NK-92 (cell line): ENCODE measurements around the gene MAPK4.
"Not testable (repeated sequence)": the region's sequence is repeated elsewhere in the genome, so short reads cannot be mapped to it uniquely, and the experiment has no call there.

Experiments
- DNase-seq: peaks from one replicate; lab custom pipeline; 2025; ENCODE audit not compliant: unreplicated experiment; lab: John Stamatoyannopoulos, UW

The MAPK4 gene

DNA sequence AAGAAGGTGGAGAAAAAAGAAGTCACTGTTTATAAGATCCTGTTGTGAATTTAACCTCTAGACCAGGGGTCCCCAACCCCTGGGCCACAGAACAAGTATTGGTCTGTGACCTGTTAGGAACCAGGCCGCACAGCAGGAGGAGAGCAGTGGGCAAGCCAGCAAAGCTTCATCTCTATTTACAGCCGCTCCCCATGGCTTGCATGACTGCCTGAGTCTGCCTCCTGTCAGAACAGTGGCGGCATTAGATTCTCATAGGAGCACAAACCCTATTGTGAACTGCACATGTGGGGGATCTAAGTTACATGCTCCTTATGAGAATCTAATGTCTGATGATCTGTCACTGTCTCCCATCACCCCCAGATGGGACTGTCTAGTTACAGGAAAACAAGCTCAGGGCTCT, 13.3 kb downstream of the MAPK4 start:
- not testable (repeated sequence) for DNase-seq

DNA sequence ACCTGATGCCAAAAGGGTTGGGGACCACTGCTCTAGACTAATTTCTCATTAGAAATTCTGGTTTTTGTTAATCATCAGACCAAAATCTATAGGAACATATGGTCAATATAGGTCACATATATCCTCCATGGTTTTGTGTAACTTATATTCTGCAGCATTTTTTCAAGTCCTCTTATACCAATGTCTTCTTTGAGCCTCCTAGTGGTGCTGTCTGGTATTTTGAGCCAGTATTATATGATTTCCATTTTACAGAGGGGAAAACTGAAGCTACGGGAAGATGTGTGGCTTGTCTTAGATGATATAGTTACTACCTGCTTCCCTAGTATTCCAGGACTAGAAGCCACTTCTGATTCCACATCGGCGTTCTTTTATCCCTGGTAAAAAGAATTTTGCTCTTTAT, 13.8 kb downstream of the MAPK4 start:
- DNase-seq, result no peak

DNA sequence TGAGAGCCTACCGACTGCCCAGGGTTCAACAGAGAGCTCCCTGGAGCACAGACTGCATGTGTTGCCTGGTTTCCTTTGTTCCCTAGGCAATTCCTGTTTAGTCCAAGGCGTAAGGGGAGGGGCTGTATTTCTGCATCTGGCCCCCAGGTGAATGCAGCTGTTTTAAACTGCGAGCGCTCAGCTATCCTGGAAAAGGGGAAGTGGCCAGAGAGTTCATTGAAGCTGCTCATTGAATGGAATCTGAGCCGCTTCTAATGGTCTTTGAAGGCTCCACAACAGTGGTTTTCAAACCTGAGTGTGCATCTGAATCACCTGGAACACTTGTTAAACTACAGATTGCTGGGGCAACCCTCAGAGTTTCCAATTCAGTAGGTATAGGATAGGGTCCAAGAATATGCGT, 18.1 kb downstream of the MAPK4 start:
- DNase-seq, result no peak

DNA sequence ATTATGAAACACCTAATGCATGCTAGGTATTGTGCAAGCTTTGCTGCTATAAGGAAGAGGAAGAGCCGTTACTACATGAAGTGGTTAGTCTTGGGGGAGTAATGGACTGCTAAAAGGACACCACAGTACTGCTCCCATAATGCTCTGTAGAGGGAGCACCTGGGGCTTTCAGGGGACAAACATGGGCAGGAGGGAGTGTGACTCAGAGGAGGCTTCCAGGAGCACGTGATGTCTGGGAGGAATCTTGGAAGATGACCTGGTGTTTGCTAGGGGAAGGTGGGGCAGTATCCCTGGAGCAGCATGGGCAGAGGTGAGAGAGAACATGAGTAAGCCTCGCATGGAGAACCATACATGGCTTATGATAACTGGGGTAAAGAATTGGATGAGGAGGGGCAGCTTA, 18.8 kb downstream of the MAPK4 start:
- no peak for DNase-seq

DNA sequence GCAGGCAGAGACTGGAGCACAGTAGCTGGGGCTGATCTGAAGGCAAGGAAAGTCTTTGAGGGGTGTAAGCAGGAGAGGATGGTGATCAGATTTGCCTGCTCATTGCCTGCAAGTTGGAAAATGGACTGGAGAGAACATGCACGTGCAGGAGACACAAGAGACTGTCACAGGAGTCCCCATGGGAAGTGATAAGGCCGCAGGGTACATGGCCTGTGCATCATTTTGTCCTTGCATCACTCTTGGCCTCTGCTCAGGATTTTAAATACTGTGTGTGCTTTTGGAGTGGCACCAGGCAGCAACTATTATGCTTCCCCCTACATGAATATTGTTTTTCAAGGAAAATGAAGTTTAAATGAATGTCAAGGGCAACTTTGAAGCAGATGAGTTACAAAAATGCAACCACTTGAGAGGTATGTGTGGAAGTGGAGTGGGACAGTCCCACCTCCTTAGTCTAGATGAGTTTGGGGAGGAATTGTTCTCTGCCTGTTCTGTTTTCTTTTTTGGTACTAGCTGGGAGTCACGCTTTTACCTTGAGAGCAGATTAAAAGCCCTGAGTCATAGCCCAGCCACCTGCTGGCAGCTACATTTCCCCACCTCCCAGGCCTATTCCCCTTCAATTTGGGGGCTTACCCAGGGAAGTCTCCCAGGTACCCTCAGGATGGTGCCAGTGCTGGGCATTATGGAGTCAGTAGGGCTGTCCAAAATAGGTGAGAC, 19.3 kb downstream of the MAPK4 start:
- DNase-seq, result no peak

DNA sequence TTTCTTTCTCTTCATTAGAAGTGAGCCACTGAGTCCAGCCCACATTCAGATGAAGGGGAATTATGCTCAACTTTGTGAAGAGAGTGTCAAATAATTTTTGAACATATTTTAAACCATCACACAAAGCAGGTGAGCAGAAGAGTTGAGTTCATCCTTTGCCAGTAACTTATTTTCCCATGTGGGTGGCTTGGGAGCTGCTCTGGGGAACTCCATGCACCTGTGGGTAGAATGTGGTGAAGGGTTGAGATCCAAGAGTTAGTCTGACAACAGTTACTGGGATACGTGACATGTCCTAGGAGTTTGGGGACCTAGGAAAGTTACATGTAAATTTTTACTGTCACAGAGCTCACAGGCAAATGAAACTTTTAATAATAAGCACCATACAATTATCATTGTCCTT, 21.6 kb downstream of the MAPK4 start:
- no peak for DNase-seq

DNA sequence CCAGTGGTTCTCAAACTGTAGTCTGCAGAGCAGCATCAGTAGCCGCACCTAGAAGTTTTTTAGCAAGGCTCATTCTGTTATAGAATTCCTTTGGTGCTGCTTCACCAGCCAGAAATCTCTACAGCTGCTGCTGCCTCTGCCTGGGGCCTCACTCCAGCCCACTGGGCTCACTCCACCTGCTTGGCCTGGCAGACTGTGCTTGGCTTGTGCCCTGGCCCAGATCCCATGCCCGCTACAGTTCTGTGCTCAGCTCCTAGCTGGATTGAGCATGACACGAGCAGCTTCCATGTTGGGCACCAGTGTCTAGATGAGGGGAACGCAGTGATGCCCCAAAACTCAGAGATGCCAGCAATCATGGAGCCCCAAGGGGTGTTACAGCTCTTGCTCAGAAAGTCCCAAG, 22.6 kb downstream of the MAPK4 start:
- no peak for DNase-seq

DNA sequence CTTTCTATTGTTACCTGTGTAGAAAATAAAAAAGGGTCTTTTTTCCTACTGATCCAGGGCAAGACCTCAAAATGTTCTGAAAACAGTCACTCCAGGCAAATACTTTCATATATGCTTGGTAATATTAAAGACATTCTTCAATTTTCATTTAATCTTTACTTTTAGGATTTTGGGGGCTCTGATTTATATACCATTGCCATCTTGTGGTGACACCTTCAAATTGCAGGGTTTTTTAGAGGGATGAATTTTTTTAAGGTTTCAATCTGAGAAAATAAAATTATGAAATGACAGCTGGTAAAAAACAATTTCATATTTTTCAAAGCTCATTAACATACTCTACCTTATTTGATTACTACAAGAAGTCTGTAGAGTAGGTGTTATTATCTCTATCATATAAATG, 26.8 kb downstream of the MAPK4 start:
- no peak for DNase-seq

DNA sequence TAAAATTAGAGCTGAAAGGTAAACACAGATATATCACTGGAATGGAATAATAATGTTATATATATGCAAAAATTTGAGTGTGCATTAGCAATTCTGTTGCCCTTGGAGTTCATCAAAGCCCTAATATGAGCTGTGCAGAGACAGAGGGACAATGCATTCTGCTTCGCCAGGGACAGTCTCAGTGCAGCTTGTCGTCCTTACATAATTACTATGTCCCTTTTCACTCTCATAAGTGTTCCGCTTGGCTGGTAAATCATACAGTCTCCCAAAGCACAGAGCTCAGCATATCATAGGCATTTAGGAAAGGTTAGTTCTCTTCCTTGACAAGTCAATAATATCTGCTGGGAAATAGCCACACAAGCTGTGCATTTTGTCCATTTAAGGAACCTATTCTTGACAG, 30.7 kb downstream of the MAPK4 start:
- DNase-seq, result no peak

DNA sequence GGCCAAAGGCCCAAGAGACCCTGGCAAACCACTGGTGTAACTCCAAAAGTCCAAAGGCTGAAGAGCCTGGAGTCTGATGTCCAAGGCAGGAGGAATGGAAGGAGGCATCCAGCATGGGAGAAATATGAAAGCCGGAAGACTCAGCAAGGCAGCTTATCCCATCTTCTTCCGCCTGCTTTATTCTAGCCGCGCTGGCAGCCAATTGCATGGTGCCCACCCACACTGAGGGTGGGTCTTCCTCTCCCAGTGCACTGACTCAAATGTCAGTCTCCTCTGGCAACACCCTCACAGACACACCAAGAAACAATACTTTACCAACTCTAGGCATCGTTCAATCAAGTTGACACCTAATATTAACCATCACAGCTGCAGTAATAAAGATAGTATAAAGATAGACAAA, 34.1 kb downstream of the MAPK4 start:
- DNase-seq, result no peak

DNA sequence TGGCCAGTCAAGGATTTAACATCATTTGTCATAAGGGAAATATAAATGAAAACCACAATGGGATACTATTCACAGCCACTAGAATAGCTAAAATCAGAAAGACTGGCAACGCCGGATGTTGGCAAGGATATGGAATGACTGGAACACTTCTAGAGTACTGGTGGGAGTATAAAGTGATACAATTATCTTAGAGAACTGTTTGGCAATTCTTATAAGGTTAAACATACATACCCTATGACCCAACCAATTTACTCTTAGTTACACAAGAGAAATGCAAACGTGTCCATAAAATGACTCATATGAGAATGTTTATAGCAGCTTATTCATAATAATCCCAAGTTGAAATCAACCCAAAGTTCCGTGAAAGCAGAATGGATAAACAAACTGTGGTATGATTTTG, 35.1 kb downstream of the MAPK4 start:
- DNase-seq, result no peak

DNA sequence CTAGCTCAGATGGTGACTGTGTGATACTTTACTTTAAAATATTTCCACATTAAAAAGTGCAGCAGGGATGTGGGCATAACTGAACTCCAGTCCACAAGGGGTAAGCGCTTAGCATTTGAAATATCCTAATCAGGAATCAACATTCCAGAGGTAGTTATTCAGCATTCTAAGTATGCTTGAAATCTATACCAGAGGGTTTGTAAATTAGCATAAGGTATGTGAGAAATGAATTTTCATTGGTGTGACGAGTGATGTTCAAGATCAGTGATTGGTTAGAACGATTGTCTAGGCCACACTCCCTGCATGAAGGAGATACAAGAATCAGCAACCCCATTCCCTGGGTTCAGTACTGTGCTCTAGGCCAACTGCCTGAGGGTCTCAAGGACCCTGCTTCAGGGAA, 42.6 kb downstream of the MAPK4 start:
- no peak for DNase-seq

DNA sequence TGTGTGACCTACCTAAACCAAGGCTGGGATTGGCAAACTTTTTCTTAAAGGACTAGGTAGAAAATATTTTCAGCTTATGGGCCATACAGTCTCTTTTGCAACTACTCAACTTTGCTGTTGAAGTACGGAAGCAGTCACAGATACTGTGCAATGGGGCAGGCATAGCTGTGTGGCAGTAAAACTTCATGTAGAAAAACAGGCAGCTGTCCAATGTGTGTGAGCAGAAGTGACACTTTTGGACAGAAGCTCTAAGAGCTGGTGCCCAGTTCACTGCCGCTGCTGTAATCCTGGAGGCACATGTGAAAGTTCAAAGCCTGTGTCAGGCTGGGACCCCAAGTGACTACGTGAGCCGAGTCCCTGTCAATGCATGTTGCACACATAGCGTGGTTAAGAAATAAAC, 46.7 kb downstream of the MAPK4 start:
- DNase-seq, result no peak

DNA sequence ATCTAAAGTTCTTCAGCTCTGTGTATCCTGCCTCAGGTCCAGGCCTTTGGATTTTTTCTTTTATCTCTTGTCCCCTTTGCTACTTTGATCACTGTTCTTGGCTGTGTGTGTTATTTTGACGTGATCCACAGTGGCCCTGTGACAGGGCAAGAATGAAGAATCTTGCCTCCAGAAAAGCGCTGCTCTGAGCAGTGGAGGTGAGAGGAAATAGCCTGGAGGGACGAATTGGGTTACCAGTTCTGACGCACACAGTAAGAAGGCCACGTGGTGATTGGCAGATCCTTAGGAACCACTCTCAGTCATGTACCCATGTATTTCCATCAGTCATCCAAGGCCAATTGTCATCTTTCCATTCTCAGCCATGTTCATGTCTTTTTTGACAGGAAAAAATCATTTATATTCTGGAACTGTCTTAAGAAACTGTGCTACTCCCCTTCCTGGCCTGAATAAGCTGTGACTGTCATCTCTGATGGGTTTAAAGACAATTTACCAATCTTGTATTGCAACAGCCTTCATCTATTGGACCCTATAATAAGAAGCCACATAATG, 47.6 kb downstream of the MAPK4 start:
- no peak for DNase-seq

DNA sequence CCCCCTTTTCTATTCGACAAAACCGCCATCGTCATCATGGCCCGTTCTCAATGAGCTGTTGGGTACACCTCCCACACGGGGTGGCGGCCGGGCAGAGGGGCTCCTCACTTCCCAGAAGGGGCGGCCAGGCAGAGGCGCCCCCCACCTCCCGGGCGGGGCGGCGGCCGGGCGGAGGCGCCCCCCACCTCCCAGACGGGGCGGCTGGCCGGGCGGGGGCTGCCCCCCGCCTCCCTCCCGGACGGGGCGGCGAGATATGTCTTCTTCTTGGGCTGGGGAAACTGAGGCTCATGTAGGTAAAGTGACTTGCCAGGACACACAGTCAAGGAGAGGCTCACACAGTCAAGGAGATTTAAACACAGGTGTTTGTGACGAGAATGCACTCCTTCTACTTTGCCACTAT, 49.3 kb downstream of the MAPK4 start:
- DNase-seq, result not testable (repeated sequence)

DNA sequence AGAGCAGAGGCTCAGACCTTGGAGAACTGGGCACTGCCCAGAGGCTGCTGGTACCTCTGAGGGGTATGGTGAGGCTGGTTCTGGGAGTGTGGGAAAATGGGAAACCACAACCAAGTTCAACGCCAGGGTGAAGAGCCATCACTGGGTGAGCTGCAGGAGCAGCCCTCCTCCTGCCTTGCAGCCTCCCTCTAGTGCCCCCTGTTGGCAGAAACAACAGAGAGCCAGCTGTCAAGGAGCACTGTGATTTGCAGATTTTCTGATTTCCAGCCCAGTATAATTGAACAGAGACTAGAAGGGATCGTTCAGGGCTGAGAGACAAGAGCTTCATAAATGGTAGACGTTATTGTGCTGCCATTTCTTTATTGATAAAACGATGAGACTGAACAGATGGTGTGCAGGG, 50.5 kb downstream of the MAPK4 start:
- no peak for DNase-seq

DNA sequence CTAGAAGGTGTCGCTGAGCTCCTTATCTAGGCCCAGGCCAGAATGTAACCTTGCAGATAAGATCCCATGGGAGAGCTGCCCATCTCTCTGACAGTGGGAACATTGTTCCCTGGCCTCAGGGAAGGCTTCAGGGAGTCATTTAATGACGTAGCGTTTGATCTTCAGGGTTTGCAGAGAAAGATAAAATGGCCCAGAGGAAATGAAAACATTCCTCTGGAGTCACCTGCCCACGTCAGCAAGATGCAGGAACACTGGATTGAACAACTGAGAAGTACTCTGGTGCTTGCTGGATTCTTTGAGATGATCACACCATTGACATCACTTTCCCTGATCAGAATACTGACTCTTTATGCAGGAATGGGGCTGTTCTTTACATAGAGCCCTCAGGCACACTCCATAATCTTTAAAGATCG, 51.6 kb downstream of the MAPK4 start:
- no peak for DNase-seq

DNA sequence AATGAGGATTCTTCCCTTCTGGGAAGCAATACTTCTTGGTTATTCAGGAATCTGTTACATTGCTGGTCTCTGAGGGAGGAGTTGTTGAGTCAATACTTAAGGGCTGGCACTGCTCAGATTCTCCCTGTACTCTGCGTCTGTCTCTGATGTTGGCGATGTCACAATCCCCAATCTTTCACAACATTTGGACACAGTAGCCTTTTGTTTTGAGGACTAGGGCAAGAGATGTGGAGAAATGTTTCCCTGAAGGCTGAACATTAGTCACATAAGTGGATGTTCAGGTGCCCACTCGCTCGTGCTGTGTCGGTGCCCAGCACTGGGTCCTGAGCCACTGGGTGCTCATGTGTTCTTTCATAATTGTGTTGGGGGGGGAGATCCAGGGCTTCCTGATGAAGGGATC, 55.0 kb downstream of the MAPK4 start:
- DNase-seq, result no peak

DNA sequence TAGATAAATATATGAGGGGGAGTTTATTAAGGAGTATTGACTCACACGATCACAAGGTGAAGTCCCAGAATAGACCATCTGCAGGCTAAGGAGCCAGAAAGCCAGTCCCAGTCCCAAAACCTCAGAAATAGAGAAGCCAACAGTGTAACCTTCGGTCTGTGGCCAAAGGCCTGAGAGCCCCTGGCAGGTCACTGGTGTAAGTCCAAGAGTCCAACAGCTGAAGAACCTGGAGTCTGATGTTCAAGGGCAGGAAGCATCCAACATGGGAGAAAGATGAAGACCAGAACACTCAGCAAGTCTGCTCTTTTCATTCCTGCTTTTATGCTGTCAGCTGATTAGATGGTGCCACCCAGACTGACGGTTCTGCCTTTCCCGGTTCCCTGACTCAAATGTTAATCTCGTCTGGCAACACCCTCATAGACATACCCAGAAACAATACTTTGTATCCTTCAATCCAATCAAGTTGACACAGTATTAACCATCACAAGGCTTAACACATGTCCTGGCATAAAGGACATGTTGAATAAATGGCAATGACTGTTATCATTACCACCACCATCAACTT, 56.7 kb downstream of the MAPK4 start:
- DNase-seq, result no peak

DNA sequence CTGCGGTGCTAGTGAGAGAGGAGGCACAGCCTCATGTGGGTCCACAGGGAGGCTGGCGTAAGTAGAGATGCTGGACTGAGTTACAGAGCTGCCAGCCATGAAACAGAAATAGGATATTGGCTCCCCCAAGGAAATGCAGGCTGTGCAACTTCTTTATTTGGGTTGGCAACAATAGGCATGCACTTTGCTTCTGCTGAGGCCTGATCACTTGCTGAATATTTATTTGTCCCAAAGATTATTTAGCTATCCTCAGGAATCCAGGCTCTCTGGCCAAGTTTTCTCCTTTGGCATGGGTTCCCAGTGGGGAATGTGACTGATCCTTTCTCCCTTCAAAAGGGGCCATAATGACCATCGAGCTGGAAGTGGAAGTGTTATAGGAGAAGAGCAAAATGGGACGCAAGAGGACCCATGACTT, 60.0 kb downstream of the MAPK4 start:
- DNase-seq, result no peak

DNA sequence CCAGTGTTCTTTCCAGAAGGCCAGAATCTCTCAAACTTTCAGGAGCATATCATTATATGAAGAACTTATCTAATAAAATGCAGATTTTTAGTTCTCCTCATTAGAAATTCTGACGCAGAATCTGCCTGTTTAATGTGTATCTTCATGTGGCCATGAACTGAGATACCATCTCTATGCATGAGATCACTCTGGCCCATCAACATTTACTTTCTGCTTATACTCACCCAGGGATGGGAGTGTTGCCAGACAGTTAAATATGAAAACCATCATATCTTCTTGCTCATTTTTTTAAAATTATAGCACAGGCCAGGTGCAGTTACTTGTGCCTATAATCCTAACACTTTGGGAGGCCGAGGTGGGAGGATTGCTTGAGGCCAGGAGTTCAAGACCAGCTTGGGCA, 60.4 kb downstream of the MAPK4 start:
- no peak for DNase-seq

DNA sequence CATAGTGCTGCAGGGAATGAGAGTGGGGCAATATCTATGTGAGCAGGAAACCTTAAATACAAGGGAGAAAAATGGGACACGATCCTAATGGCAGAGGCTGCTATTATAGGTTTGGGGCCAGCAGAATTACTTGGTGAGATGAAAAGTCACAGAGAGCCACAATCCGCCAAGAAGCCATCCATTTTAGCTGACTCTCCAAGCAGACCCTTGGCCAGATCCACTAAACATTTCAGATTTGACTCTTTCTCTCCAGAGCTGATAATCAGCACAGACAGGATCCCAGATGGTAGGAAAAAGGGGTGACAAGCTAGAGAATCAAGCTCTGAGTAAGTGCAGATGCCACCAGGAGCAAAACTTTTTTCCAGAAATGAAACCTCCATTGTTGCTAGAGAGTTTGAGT, 61.5 kb downstream of the MAPK4 start:
- no peak for DNase-seq

DNA sequence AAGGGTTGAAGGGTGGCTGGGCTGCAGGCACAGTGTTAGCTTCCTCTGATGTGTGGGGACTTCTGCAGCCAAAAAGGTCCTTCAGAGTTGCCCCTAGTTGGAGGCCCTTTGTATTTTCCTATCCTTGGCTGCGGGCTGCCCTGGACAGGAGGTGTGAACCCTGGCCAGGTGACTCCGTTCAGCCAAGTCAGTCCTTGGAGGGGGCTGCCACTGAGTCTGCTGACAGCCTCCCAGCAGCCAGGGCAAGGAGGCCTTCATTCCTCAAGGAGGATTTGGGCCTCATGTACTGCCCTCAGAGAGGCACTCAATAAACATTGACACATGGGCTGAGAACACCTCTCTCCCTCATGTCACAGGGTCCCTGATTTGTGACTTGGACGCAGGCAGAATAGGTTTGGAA, 62.4 kb downstream of the MAPK4 start:
- no peak for DNase-seq
